AG04450 (cell line): ENCODE measurements around the gene ZCCHC14. TPM values are rescaled to one million over a fixed set of nuclear protein-coding genes. Genes with fewer than 3 reads are reported as not detected.
"Not testable (repeated sequence)": the region's sequence is repeated elsewhere in the genome, so short reads cannot be mapped to it uniquely, and the experiment has no call there.

Experiments
- CTCF ChIA-PET: fragments of 300-600, 350-600 bp; formaldehyde crosslinking; extraction: SDS; loops from one replicate; lab custom pipeline; 2022; ENCODE audit warnings: antibody characterized with exemption, inconsistent platforms; lab: Charles Lee
- POLR2A ChIA-PET: fragments of 350-600 bp; formaldehyde crosslinking; extraction: SDS; loops from one replicate; lab custom pipeline; 2021; ENCODE audit warnings: antibody characterized with exemption, inconsistent platforms; lab: Yijun Ruan, JAX
- DNase-seq: peaks from one replicate; pipeline ENCODE4 v3.0.0-alpha.2; 2011; ENCODE audit warnings: low read depth, low spot score
- H3K27ac ChIP-seq: one replicate; pipeline ENCODE4 v1.5.1; 2012; ENCODE audit warnings: low read depth, low read length, control low read depth
- H3K27me3 ChIP-seq: one replicate; pipeline ENCODE4 v1.6.0; 2012; ENCODE audit warnings: low read length; ENCODE audit not compliant: control insufficient read depth, insufficient read depth
- H3K4me3 ChIP-seq: 2 replicates; pipeline ENCODE4 v1.5.1; 2011; ENCODE audit warnings: mild to moderate bottlenecking, low read depth, low read length, control low read depth
- H3K9me3 ChIP-seq: 2 replicates; pipeline ENCODE4 v1.5.1; 2012; ENCODE audit warnings: low read length; ENCODE audit not compliant: control insufficient read depth, insufficient read depth
- polyA plus RNA-seq: library from polyadenylated mRNA; depleted of rRNA; stranded (reverse); fragments of >200 nt; gene quantifications from 2 replicates; pipeline ENCODE4 v1.2.3, GENCODE V29; 2011
- TF ChIP-seq, protein P1 (sequence below): IDR thresholded peaks from 2 replicates; pipeline ENCODE4 v1.5.1; 2011; ENCODE audit warnings: low read depth, low read length, control low read depth, inconsistent platforms

ZCCHC14 gene
- polyA plus RNA-seq, 1 experiment, result 6.2 TPM

DNA sequence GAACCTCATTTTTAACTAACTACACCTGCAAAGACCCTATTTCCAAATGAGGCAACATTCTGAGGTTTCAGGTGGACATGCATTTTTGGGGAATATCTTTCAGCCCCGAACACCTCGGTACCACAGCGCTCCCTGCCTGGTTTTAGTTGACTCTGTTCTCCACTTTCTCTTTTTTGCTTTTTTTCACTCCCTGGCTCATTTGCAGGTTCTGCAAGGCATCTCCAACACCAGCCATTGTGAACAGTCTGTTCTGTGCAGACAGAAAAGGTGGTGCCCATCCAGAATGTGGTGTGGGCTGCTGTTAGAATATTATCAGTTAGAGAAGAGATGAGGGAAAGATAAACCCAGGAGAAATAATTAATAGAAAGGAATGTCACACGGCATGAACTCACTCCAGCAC is 32.5 kb upstream of the ZCCHC14 start:
- Histone ChIP-seq H3K27me3 (peaks cover 14% of the 10 kb centered on the region), H3K27ac (no peak overlapping the region), H3K4me3 (no peak overlapping the region), H3K9me3 (peaks cover 17% of the 10 kb centered on the region)
- no peak for DNase-seq
- ChIA-PET CTCF (no interaction called here), POLR2A (no interaction called here)
- TF ChIP-seq, protein P1, sequence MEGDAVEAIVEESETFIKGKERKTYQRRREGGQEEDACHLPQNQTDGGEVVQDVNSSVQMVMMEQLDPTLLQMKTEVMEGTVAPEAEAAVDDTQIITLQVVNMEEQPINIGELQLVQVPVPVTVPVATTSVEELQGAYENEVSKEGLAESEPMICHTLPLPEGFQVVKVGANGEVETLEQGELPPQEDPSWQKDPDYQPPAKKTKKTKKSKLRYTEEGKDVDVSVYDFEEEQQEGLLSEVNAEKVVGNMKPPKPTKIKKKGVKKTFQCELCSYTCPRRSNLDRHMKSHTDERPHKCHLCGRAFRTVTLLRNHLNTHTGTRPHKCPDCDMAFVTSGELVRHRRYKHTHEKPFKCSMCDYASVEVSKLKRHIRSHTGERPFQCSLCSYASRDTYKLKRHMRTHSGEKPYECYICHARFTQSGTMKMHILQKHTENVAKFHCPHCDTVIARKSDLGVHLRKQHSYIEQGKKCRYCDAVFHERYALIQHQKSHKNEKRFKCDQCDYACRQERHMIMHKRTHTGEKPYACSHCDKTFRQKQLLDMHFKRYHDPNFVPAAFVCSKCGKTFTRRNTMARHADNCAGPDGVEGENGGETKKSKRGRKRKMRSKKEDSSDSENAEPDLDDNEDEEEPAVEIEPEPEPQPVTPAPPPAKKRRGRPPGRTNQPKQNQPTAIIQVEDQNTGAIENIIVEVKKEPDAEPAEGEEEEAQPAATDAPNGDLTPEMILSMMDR, result no peak

DNA sequence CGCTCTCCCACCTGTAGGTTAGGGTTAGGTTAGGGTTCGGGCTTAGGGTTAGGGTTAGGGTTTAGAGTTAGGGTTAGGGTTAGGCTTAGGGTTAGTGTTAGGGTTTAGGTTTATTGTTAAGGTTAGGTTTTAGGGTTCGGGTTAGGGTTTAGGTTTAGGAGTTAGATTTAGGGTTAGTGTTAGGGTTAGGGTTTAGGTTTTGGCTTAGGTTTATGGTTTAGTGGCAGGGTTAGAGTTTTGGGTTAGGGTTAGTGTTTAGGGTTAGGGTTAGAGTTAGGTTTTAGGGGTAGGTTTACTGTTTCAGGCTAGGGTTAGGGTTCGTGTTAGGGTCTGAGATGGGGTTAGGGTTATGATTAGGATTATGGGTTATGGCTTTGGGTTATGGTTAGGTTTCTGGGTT is 31.6 kb upstream of the ZCCHC14 start:
- CTCF ChIA-PET, result no interaction called here
- TF ChIP-seq, protein P1, result no peak
- Histone ChIP-seq H3K9me3 (peaks cover 11% of the 10 kb centered on the region), H3K4me3 (no peak overlapping the region), H3K27me3 (peaks cover 14% of the 10 kb centered on the region), H3K27ac (no peak overlapping the region)
- POLR2A ChIA-PET, result no interaction called here
- no peak for DNase-seq

DNA sequence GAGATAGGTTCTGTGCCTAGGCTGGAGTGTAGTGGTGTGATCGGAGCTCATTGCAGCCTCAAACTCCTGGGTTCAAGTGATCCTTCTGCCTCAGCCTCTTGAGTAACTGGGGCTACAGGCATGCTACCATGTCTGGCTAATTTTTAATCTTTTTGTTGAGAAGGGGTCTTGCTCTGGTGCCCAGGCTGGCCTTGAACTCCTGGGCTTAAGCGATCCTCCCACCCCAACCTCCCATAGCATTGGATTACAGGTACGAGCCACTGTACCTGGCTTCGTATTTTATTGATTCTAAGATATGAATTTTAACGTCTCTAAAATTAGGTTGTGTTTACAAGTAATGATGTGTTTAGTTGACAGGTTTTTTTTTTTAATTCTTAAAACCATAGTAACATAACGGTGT is 30.8 kb upstream of the ZCCHC14 start:
- H3K27ac ChIP-seq, CTCF ChIA-PET, DNase-seq, H3K9me3 ChIP-seq, H3K4me3 ChIP-seq, POLR2A ChIA-PET: not testable (repeated sequence)
- peaks cover 14% of the 10 kb centered on the region for H3K27me3 ChIP-seq

DNA sequence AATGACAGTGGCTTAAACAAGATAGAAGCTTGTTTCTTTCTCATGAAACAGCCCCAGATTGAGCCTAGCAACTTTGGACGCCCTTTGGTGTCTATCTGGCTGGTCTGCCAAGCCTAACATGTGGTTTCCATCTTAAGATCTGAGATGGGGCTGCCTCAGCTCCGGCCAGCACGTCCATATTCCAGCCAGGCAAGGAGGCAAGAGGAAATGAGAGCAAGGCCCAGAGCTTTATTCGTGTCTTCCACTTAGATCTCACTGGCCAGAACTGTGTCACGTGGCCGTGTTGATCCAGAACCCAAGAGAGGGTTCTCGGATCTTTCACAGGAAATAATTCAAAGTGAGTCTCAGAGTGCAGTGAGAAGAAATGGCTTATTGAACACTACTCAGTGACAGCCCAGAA is 28.9 kb upstream of the ZCCHC14 start:
- DNase-seq, H3K9me3 ChIP-seq, H3K4me3 ChIP-seq, H3K27ac ChIP-seq: not testable (repeated sequence)
- ChIA-PET POLR2A (interaction anchor here (0.6 kb wide), 1 partner anchor 36 kb away, joined by 4 read pairs; no protein-coding TSS in a partner anchor), CTCF (interaction anchor here (1.6 kb wide), 1 partner anchor 114 kb away, joined by 5 read pairs; no protein-coding TSS in a partner anchor)
- peaks cover 14% of the 10 kb centered on the region for H3K27me3 ChIP-seq

DNA sequence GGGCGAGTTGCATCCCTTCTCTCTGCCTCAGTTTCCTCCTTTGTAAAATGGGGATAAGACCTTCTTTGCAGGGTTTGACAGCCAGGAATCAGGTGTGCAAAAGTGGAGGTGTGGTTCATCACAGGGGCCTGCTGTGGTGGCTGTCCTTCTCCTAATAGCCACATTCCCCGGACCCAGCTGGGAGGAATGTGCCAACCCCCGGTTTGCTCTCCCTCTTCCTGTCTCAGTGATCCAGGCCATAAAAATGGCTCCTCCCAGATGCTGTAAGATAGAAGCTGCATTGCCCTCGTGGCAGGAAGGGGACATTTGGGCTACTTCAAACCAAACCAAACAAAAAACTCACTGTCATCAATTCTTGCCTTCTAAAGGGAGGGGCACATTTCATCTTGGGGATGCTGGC is 26.3 kb upstream of the ZCCHC14 start:
- H3K27me3 ChIP-seq, H3K9me3 ChIP-seq, DNase-seq, H3K27ac ChIP-seq, CTCF ChIA-PET, H3K4me3 ChIP-seq: not testable (repeated sequence)
- POLR2A ChIA-PET, result interaction anchor here (1.1 kb wide), 1 partner anchor 20 kb away, joined by 3 read pairs; no protein-coding TSS in a partner anchor

DNA sequence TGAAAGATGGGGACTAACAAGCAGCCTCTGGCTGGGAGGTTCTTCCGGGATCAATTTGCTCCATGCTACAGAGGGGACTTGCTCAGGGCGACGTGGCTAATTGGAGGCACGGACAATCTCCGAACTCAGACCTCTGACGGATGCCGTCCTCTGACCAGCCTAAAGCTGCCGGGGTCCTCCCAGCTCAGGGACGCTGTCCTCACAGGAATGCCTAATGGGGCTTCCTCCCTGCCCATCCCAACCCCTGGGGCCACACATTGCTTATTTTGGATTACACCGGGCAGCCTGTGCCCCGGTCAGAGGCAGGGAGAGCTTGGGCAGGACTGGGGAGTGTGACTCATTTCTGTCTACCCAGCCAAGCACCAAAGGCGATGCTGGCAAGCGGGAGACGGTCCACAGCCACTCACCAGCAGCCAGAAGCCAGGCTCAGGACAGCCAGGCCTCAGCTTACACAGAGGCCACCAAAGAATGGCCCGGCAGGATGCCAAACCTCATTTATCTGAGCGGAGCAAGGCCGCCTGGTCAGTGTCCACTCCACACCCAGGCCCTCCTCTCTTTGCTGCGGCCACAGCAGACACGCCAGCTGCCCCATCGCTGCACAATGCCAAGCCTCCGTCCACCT is 25.7 kb upstream of the ZCCHC14 start:
- CTCF ChIA-PET, H3K27ac ChIP-seq, H3K4me3 ChIP-seq, DNase-seq, H3K27me3 ChIP-seq, H3K9me3 ChIP-seq: not testable (repeated sequence)
- POLR2A ChIA-PET, result interaction anchor here (1.1 kb wide), 1 partner anchor 20 kb away, joined by 3 read pairs; no protein-coding TSS in a partner anchor

DNA sequence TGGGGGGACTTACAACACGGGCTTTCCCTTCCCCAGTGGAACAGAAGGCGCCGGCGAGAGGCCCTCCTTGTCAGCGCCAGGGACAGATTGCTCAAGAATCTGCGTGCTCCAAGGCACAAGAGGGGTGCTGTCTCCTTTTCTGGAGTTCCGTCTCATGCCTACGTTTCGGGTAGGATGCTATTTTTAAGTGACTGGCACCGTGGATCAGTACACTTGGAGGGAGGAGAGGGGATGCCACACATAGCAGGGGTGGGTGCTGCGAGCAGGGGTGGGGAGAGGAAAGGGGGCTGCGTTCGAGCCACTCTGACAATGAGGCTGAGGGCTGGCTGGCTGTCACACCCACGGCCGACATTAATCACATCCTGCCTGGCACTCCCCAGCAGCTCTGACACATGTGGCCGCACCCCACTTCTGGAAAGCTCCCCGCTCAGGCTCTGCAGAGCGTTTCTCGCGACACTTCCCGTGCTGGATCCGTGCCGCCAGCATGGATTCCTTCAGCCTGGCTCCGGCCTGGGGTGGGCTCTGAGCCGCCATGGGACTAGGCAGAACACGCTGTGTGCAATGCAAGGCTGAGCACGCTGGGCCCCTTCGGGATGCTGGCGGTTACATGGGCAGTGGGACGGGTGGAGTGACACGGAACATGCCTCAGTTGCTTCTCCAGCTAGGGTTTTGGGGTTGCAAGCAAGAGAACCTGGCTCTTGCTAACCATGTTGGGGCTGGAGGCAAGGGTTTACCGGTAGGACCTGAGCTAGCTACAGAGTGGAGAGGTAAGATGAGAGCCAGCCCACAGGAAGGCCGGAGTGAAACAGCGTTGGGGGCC is 25.0 kb upstream of the ZCCHC14 start:
- DNase-seq, H3K9me3 ChIP-seq, POLR2A ChIA-PET, H3K27me3 ChIP-seq, H3K4me3 ChIP-seq, H3K27ac ChIP-seq, CTCF ChIA-PET: not testable (repeated sequence)
